ENCODE data around the gene FYB1. TPM values are rescaled to one million over a fixed set of nuclear protein-coding genes. Genes with fewer than 3 reads are reported as not detected.

FYB1 gene
- total RNA-seq, 1 experiment from 2014 or later = 1.3 TPM

DNA sequence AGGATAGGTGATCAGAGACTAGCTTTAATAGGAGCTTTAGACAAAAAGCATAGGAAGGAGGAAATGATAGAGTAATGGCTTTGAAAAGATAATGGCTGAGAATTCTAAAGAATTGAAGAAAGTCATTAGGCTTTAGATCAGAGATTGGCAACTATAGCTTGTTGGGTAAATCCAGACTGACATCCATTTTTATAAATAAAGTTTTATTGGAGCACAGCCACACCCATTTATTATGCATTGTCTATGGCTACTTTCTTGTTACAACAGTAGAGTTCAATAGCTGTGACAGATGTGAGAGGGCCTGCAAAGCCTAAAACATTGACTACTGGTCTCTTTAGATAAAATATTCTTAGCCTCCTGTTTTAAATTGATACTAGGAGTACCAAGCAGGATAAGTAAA is 40.7 kb upstream of the FYB1 start:
- ChIA-PET POLR2A (no interaction called here), CTCF (no interaction called here)
- Histone ChIP-seq H3K36me3 (ENCODE audit: control insufficient read depth, insufficient read depth, low read length) (no peaks in the 10 kb centered on the region), H3K4me1 (peaks cover 4% of the 10 kb centered on the region; the same call in 1 of the 2 replicates), H3K4me3 (ENCODE audit: low read depth, low read length) (no peak overlapping the region), H3K9me3 (no peaks in the 10 kb centered on the region), H3K27me3 (replicated peaks; ENCODE audit: control insufficient read depth, insufficient read depth, low read length) (no peaks in the 10 kb centered on the region)
- Mint-ChIP-seq H3K27me3 (ENCODE audit: insufficient read depth, unreplicated experiment) (no peaks in the 10 kb centered on the region), H3K36me3 (ENCODE audit: insufficient read depth, unreplicated experiment) (no peaks in the 10 kb centered on the region), H3K4me1 (ENCODE audit: low read depth, unreplicated experiment) (no peaks in the 10 kb centered on the region), H3K9me3 (ENCODE audit: unreplicated experiment) (no peaks in the 10 kb centered on the region), H3K4me3 (ENCODE audit: unreplicated experiment) (no peak overlapping the region), H3K27ac (ENCODE audit: unreplicated experiment) (no peak overlapping the region)
- DNase-seq = no peak
- no peak for TF ChIP-seq CTCF (IDR thresholded peaks at IDR 0.05; ENCODE audit: insufficient read depth in 1 of 2, low read depth in 1 of 2, low read length in 1 of 2, severe bottlenecking in 1 of 2, unreplicated experiment in 1 of 2)
- no TSS peak for BruUV-seq (replicated peaks)
- intact Hi-C loops (cut with micrococcal nuclease; ENCODE audit: unreplicated experiment) = no loop called here

GRCh38 chr5:39257554-39257953 is 38.2 kb upstream of the FYB1 start:
- Mint-ChIP-seq H3K4me3 (ENCODE audit: unreplicated experiment) (no peak overlapping the region), H3K27me3 (ENCODE audit: insufficient read depth, unreplicated experiment) (no peaks in the 10 kb centered on the region), H3K27ac (ENCODE audit: unreplicated experiment) (no peak overlapping the region), H3K4me1 (ENCODE audit: low read depth, unreplicated experiment) (no peaks in the 10 kb centered on the region), H3K36me3 (ENCODE audit: insufficient read depth, unreplicated experiment) (no peaks in the 10 kb centered on the region), H3K9me3 (ENCODE audit: unreplicated experiment) (no peaks in the 10 kb centered on the region)
- H3K9me3 ChIP-seq = no peaks in the 10 kb centered on the region
- CTCF ChIA-PET = no interaction called here
- DNase-seq = no peak
- TF ChIP-seq CTCF (IDR thresholded peaks at IDR 0.05; ENCODE audit: insufficient read depth in 1 of 2, low read depth in 1 of 2, low read length in 1 of 2, severe bottlenecking in 1 of 2, unreplicated experiment in 1 of 2) = no peak
- no peaks in the 10 kb centered on the region for H3K36me3 ChIP-seq (ENCODE audit: control insufficient read depth, insufficient read depth, low read length)
- POLR2A ChIA-PET = no interaction called here
- intact Hi-C loops (cut with micrococcal nuclease; ENCODE audit: unreplicated experiment) = no loop called here
- H3K4me3 ChIP-seq (ENCODE audit: low read depth, low read length) = no peak overlapping the region
- peaks cover 4% of the 10 kb centered on the region; the same call in 1 of the 2 replicates for H3K4me1 ChIP-seq
- no TSS peak for BruUV-seq (replicated peaks)
- no peaks in the 10 kb centered on the region for H3K27me3 ChIP-seq (replicated peaks; ENCODE audit: control insufficient read depth, insufficient read depth, low read length)

- no peak overlapping the region for H3K27ac Mint-ChIP-seq (ENCODE audit: unreplicated experiment)
- Histone ChIP-seq H3K4me3 (ENCODE audit: low read depth, low read length) (no peak overlapping the region), H3K9me3 (no peaks in the 10 kb centered on the region), H3K4me1 (peaks cover 4% of the 10 kb centered on the region; the same call in 1 of the 2 replicates), H3K36me3 (ENCODE audit: control insufficient read depth, insufficient read depth, low read length) (no peaks in the 10 kb centered on the region), H3K27me3 (replicated peaks; ENCODE audit: control insufficient read depth, insufficient read depth, low read length) (no peaks in the 10 kb centered on the region)
- no peak for DNase-seq
- POLR2A ChIA-PET = no interaction called here
- no peaks in the 10 kb centered on the region for H3K4me1 Mint-ChIP-seq (ENCODE audit: low read depth, unreplicated experiment)
- H3K36me3 Mint-ChIP-seq (ENCODE audit: insufficient read depth, unreplicated experiment) = no peaks in the 10 kb centered on the region
- H3K27me3 Mint-ChIP-seq (ENCODE audit: insufficient read depth, unreplicated experiment) = no peaks in the 10 kb centered on the region
- no peak for TF ChIP-seq CTCF (IDR thresholded peaks at IDR 0.05; ENCODE audit: insufficient read depth in 1 of 2, low read depth in 1 of 2, low read length in 1 of 2, severe bottlenecking in 1 of 2, unreplicated experiment in 1 of 2)
- BruUV-seq (replicated peaks) = no TSS peak
- no peaks in the 10 kb centered on the region for H3K9me3 Mint-ChIP-seq (ENCODE audit: unreplicated experiment)
- CTCF ChIA-PET = no interaction called here
- intact Hi-C loops (cut with micrococcal nuclease; ENCODE audit: unreplicated experiment) = no loop called here
- no peak overlapping the region for H3K4me3 Mint-ChIP-seq (ENCODE audit: unreplicated experiment)
These were observed 37.3 kb upstream of the FYB1 start for GRCh38 chr5:39256477-39257235.

Data from Caco-2 (cell line).